Keratinocyte (primary cell): Measurements from ENCODE around the gene DEDD2. TPM values are rescaled to one million over a fixed set of nuclear protein-coding genes. Genes with fewer than 3 reads are reported as not detected.

Experiments used
- DNase-seq: peaks from one replicate; pipeline ENCODE4 v3.0.0-alpha.2; 2011; ENCODE audit warnings: low read depth, missing footprints, low spot score
- FAIRE-seq: peaks from 2 replicates; lab custom pipeline; 2011; peaks lifted over from hg19 to GRCh38; lab: Jason Lieb, UNC
- H2AFZ ChIP-seq: 2 replicates; pipeline ENCODE4 v1.6.0; 2012; ENCODE audit warnings: low read length, control low read depth, inconsistent platforms; ENCODE audit not compliant: control insufficient read depth
- H3K27ac ChIP-seq: 2 replicates; pipeline ENCODE4 v1.5.1; 2011; ENCODE audit warnings: low read length; ENCODE audit not compliant: control insufficient read depth, insufficient read depth
- H3K27me3 ChIP-seq: 3 replicates; pipeline ENCODE4 v1.6.0; 2011; ENCODE audit warnings: low read length; ENCODE audit not compliant: control insufficient read depth, insufficient read depth; ENCODE audit errors: extremely low read depth
- H3K36me3 ChIP-seq, 2 experiments: 2 replicates in 1 of 2; 3 replicates in 1 of 2; pipeline ENCODE4 v1.5.1; 2011; ENCODE audit warnings: low read length in 2 of 2, mild to moderate bottlenecking in 1 of 2; ENCODE audit not compliant: control insufficient read depth in 2 of 2, insufficient read depth in 2 of 2; ENCODE audit errors: extremely low read depth in 1 of 2
- H3K4me1 ChIP-seq: 3 replicates; pipeline ENCODE4 v1.5.1; 2011; ENCODE audit warnings: low read length; ENCODE audit not compliant: control insufficient read depth, insufficient read depth; ENCODE audit errors: extremely low read depth
- H3K4me2 ChIP-seq: 3 replicates; pipeline ENCODE4 v1.6.0; 2011; ENCODE audit warnings: low read depth, low read length; ENCODE audit not compliant: control insufficient read depth, insufficient read depth; ENCODE audit errors: extremely low read depth
- H3K4me3 ChIP-seq, 3 experiments: fragments of 200-600 bp in 1 of 3; sonication (generic) in 1 of 3; 2 replicates in 2 of 3; 3 replicates in 1 of 3; pipeline ENCODE4 v1.5.1; 2011 to 2016; ENCODE audit warnings: low read length in 3 of 3, mild to moderate bottlenecking in 3 of 3, control low read depth in 2 of 3, inconsistent platforms in 1 of 3, low read depth in 1 of 3, mixed read lengths in 1 of 3, mixed run types in 1 of 3, moderate library complexity in 1 of 3; ENCODE audit not compliant: control insufficient read depth in 2 of 3, insufficient read depth in 2 of 3; ENCODE audit errors: extremely low read depth in 1 of 3
- H3K79me2 ChIP-seq: 2 replicates; pipeline ENCODE4 v1.6.0; 2012; ENCODE audit warnings: low read length; ENCODE audit not compliant: control insufficient read depth, insufficient read depth
- H3K9ac ChIP-seq: 3 replicates; pipeline ENCODE4 v1.6.0; 2011; ENCODE audit warnings: low read length; ENCODE audit not compliant: control insufficient read depth, insufficient read depth; ENCODE audit errors: extremely low read depth
- H3K9me1 ChIP-seq: 3 replicates; pipeline ENCODE4 v1.6.0; 2011; ENCODE audit warnings: low read length; ENCODE audit not compliant: control insufficient read depth, insufficient read depth; ENCODE audit errors: extremely low read depth
- H3K9me3 ChIP-seq: 2 replicates; pipeline ENCODE4 v1.5.1; 2012; ENCODE audit warnings: low read depth, low read length; ENCODE audit not compliant: control insufficient read depth
- H4K20me1 ChIP-seq: 3 replicates; pipeline ENCODE4 v1.6.0; 2011; ENCODE audit warnings: low read length; ENCODE audit not compliant: control insufficient read depth, insufficient read depth; ENCODE audit errors: extremely low read depth
- CTCF ChIP-seq, 3 experiments: IDR thresholded peaks in 1 of 3; conservative IDR thresholded peaks in 1 of 3; optimal IDR thresholded peaks in 1 of 3; 2 replicates in 2 of 3; 3 replicates in 1 of 3; pipeline versions ENCODE3 to v1.5.1; 2011; ENCODE audit warnings: low read length in 3 of 3, mild to moderate bottlenecking in 3 of 3, moderate library complexity in 2 of 3, control low read depth in 1 of 3, inconsistent platforms in 1 of 3; ENCODE audit not compliant: insufficient read depth in 2 of 3; ENCODE audit errors: extremely low read depth in 1 of 3
- EZH2 ChIP-seq: IDR thresholded peaks from one replicate; pipeline ENCODE4 v1.6.1; 2012; ENCODE audit warnings: inconsistent platforms, mild to moderate bottlenecking, low read length, moderate library complexity
- dilution Hi-C: fragments of 300-500 bp; cut with MboI; formaldehyde crosslinking; loops from one replicate; pipeline ENCODE4 v1.7.0; 2020; ENCODE audit warnings: low sequenced_read_pairs; ENCODE audit not compliant: extremely low pct_ligation_motif_present
- polyA plus RNA-seq, 5 experiments: library from polyadenylated mRNA; depleted of rRNA in 3 of 5; stranded (reverse) in 3 of 5; stranded (forward) in 1 of 5; unstranded in 1 of 5; fragments of >200 nt; gene quantifications; 1 replicate in 1 of 5; 2 replicates in 3 of 5; 3 replicates in 1 of 5; pipeline versions ENCODE4 v1.2.1 to v1.2.3, GENCODE V29; 2011 to 2012; ENCODE audit warnings: missing spikeins in 2 of 5, low read depth in 1 of 5, low replicate concordance in 1 of 5

DEDD2 gene
- polyA plus RNA-seq, 1 donor (not counting 4 experiments of a cell fraction or from before 2014, with no cell fraction given): 20.8 TPM

- no peak overlapping the region for H2AFZ ChIP-seq
- dilution Hi-C loops: no loop called here
- H3K27me3 ChIP-seq: no peaks in the 10 kb centered on the region
- TF ChIP-seq CTCF (optimal IDR thresholded peaks at IDR 0.05 in 1 of 3, IDR thresholded peaks at IDR 0.05 in 1 of 3, conservative IDR thresholded peaks at IDR 0.05 in 1 of 3; ENCODE audit: extremely low read depth in 1 of 3, insufficient read depth in 2 of 3, low read length in 3 of 3) (no peak), EZH2 (no peak)
- H3K9me3 ChIP-seq: no peaks in the 10 kb centered on the region
- no peak overlapping the region for H3K9ac ChIP-seq
- no peak overlapping the region for H3K4me3 ChIP-seq
- H3K27ac ChIP-seq: no peak overlapping the region
- peaks cover 30% of the 10 kb centered on the region for H3K79me2 ChIP-seq
- no peaks in the 10 kb centered on the region for H3K4me1 ChIP-seq
- peaks cover 9% of the 10 kb centered on the region for H4K20me1 ChIP-seq
- H3K36me3 ChIP-seq: peaks cover 46 to 49% of the 10 kb centered on the region in 2 experiments
- no peaks in the 10 kb centered on the region for H3K9me1 ChIP-seq
- H3K4me2 ChIP-seq: no peak overlapping the region
- DNase-seq (no peak), FAIRE-seq (no peak)
Observed at GRCh38 chr19:42233678-42234292, 16.3 kb upstream of the DEDD2 start.

DNA sequence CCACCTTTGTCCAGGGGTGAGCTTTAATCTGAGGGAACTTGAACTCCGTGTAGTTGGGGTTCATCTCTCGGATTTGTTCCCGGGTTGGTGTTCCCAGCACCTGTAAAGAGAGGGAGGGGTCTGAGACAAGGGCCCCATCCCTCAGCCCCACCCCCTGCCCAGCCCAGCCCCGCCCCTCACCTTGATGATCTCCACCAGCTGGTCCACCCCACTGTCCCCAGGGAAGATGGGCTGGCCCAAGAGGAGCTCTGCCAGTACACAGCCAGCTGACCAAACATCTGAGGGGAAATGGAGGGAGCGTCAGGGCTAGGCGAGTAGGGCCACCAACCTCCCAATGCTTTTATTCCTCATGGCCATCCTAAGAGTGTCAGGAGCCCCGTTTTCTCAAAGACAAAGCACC, 15.6 kb upstream of the DEDD2 start:
- Histone ChIP-seq H3K79me2 (peaks cover 35% of the 10 kb centered on the region), H3K9me1 (no peaks in the 10 kb centered on the region), H3K4me1 (no peaks in the 10 kb centered on the region), H4K20me1 (peaks cover 9% of the 10 kb centered on the region), H3K4me3 (no peak overlapping the region), H3K27ac (no peak overlapping the region), H3K36me3 (peaks cover 46 to 47% of the 10 kb centered on the region in 2 experiments), H3K27me3 (no peaks in the 10 kb centered on the region), H3K9ac (no peak overlapping the region), H3K4me2 (no peak overlapping the region), H3K9me3 (no peaks in the 10 kb centered on the region), H2AFZ (no peak overlapping the region)
- no peak for FAIRE-seq
- dilution Hi-C loops: no loop called here
- no peak for TF ChIP-seq CTCF (optimal IDR thresholded peaks at IDR 0.05 in 1 of 3, IDR thresholded peaks at IDR 0.05 in 1 of 3, conservative IDR thresholded peaks at IDR 0.05 in 1 of 3; ENCODE audit: extremely low read depth in 1 of 3, insufficient read depth in 2 of 3, low read length in 3 of 3)
- TF ChIP-seq EZH2: no peak
- no peak for DNase-seq
